Activated CD8-positive, alpha-beta memory T cell treated with anti-CD3 and anti-CD28 coated beads for 4 hours (primary cell): ENCODE data around the gene ZCCHC7.
"Not testable (repeated sequence)": the region's sequence is repeated elsewhere in the genome, so short reads cannot be mapped to it uniquely, and the experiment has no call there.

Experiments
- DNase-seq, 2 donors: peaks; one replicate each; pipeline ENCODE4 v3.0.0-alpha.2; 2020; ENCODE audit warnings: low read depth in 2 of 2

Gene ZCCHC7

DNA sequence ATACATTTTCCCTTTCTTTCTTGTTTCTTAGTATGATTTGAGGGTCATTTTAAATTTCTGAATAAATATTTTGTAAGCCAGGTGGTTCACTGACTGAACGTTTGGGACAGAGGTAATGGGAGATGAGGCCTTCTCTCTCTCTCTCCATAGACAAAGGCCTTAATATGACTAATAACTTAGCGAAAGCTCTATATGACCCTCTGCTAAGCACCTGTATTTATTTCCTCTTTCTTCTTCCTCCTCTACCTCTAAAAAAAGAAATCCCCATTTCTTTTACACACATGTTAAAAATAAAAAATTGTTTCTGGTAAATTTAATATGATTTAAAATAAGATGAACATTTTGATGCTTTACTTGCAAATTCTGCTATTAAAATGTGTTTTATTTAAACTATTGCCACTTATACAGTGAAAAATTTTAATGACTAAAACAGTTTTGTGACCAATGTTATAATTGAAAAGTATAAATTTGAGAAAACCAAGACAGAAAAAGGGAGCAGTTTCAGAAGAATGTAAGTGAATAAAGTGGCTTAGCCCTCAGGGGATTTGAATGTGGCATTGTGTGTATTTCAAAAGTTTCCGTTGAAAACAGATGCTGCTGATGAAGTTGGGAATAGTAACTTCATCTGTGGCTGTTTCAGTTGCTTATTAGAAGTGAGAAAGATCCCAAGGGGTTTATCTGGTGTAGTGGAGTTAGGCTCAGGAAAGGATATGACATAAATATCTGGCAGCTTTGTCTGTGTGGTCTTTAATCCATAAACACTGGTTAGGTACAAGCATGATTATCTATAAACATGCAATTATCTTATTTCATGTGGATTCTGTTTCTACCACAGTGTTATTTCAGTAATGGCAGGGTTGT, 173.5 kb downstream of the ZCCHC7 start:
- no peak for DNase-seq

DNA sequence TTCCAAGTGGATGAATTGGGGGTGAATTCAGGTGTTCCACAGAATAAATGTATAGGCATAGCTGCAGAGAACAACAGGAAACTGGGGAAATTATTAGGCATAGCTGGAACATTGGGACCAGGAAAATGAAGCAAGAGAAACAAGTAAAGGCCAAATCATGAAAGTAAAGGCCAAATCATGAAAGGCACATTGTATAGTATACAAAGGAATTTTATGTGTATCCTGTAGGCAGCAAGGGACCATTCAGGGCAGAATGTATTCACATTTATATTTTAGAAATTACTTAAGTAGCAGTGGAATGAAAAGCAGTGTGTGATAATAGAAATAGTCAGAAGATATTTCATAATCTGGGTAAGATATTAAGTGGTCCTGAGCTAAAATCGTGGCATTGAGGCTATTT, 174.8 kb downstream of the ZCCHC7 start:
- DNase-seq, result no peak

DNA sequence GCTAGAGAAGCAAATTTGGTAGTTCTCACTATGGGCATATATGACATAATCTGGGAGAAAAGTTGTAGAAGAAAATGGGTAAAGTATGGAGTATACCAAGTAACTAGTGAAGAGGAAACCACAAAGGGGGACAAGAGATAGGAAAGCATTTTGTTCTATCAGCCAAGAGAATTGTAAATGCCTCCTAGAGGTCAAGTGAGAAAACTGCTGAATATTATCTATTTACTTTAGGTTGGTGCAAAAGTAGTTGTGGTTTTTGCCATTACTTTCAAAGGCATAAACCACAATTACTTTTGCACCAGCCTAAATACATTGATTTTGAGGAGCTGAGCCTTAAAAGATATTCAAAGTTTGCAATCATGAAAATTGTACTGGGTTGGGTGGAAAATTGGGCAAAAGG, 175.4 kb downstream of the ZCCHC7 start:
- no peak for DNase-seq

DNA sequence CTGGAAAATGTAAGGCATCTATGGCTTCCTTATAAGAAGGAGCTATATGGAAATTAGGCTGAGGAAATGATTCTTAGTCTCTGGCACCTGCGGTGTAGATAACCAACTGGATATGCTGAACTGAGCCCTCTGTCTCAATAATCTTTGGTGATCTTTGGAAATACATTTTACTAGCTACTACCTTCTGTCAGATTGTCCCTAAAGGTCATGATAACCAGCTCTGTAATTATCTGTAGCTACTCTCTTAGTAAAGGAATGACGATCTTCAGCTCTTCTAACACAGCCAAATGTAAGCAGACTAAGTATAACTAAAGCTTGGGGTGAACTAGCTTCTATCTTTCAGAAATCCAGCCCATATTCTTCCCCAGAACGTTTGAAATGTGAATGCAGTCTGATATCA, 177.2 kb downstream of the ZCCHC7 start:
- DNase-seq, result no peak

DNA sequence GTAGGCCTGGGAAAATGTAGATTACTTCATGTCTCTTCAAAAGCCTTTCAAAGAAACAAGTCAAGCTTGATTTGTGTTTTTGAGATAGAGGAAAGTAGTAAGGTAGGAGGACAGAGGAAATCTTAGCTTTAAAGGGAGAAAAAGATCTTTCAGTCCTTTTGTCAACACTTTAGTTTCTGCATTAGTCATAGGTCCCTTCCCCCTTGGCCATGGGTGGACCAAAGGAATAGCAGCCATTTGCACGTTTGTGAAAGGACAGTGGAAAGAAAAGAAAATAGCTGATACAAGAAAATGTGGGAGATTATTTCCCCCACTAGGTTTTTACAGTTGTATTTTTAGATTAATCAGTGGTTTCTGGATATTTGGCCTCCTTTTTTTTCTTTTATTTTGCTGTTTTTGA, 180.2 kb downstream of the ZCCHC7 start:
- no peak for DNase-seq

DNA sequence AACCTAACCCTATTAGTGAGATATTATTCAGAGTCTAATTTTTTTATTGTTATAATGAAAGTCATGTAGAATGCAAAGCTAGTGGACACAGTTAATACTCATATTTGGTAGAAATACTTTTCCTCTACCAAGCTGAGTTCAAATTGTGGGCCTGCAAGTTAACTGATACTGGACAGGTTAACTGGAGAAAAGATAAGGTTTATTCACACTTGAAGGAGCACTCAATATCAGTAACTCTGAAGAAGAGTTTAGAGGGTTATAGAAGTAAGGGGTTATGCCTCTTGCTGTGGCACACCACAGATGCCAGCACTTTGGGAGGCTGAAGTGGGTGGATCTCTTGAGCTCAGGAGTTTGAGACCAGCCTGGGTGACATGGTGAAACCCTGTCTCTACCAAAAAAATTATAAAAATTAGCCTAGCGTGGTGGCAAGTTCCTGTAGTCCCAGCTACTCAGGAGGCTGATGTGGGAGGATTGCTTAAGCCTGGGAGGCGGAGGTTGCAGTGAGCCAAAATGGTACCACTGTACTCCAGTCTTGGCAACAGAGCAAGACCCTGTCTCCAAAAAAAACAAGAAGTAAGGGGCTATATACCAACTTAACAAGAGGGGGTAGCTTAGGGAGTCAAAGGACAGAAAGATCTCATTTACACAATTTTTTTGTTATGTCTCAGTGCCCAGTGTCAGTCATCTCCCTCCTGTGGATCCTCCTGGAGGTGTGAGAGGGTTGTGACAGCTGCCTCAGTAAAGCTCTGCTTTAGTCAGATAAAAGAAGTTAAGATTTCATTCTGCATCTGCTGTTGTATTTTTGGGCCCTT, 180.9 kb downstream of the ZCCHC7 start:
- DNase-seq, result no peak

DNA sequence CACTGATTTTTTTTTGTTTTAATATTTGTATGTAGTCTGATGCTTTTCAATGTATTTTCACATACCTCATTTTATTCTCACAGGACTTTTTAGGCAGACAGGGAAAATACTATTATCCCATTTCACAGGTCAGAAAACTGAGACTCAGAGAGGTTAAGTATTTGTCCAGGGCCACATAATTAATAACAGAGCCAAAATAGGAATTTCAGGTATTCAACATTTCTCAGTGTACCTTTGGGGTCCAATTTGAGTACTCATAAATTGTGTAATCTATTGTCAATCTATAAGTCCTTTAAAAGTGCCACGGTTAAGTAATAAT, 181.4 kb downstream of the ZCCHC7 start:
- no peak for DNase-seq

DNA sequence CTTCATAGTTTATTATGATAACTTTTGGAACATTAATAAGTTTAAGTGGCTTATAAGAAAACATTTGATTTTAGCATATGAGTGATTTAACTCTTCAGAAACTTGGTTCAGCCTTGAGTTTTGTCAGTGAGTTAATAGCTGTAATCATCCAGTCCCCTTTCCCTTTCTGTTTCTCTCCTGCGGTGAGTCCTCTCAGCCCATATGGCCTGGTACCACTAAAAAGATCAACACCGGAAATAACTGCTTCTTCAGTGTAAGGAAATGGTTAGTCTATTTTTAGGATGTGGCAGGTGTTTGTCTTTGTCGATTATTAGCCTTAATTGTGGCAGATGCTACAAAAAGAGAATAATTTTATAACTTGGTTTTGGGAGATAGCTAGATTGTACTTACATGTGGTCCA, 181.9 kb downstream of the ZCCHC7 start:
- DNase-seq, result no peak

DNA sequence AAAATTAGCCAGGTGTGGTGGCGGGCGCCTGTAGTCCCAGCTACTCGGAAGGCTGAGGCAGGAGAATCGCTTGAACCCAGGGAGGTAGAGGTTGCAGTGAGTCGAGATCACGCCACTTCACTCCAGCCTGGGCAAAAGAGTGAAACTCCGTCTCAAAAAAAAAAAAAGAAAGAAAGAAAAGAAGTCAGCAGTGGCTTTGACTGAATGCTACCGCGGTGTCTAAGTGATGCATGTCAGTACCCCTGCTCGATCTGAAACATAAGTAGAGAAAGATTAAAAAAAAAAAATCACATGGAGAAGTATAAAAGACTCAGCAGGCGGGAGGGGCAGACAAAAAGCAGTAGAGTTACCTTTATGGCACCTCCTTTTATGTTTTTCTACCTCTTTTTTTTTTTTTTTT, 182.9 kb downstream of the ZCCHC7 start:
- not testable (repeated sequence) for DNase-seq

DNA sequence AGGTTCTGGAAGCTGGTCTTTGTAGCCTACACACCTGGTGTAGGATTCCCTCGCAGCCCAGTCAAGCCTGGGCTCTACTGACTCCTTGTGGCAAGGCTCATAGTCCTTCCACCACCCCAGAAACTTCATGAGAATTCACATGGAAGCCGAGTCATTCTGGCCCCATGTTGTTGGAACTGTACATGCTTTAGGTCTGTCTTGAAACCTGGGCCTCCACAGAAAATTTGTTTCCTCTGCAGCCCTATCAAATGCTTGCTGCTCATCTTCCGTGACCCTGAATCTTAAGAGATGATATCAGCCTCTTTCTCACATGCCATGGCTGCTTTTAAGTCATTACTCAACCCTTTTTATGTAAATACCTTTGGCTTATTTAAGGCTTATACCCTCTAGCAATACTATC, 188.8 kb downstream of the ZCCHC7 start:
- no peak for DNase-seq

DNA sequence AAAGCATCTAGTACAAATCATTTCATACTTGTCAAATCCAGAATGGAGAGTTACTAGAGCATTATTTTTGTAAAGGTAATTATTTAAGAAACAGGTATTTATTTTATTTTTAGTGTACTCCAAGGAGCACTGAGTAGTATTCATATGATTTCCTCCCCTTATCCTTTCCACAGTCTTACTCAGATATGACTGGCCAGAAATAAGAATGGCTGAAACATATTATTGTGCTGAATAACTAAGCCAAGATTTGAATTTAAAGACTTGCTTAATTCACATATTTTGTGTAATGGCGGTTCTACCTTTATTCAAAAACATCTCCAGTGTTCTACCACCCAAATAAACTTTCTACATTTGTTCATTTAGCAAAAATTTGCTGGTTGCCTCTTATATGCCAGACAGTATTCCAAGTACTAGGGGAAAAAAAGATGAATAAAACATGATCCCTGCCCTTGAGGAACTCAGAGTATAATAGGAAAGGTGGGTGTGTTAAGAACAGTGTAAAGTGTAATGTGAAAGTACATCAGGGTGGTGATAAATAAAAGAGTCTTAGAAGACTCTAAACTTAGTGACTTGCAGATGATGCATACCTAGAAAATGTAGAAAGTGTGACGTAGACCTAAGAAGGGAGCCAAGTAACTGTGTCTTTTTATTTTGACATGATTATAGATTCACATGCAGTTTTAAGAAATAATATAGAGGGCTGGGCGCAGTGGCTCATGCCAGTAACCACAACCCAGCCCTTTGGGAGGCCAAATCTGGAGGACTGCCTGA, 191.7 kb downstream of the ZCCHC7 start:
- no peak for DNase-seq

DNA sequence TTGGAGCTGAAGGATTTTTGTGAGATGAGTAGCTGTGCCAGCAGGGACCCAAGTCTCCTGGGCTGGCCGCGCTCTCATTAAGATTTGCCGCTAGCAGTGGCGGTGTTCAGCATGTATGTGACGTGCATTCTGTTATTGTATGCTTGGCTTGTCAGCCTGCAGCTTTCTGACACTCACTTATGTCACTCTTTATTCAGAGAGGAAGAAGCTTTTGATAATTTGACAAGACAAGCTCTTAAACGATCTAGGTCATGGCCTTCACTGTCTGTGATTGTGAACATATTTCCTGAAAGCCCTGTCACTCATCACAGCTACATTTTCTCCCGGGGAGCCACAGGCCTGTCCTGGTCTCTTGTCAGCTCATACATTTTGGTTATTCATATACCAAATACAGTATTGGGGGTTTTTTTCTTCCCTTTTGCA, 203.9 kb downstream of the ZCCHC7 start:
- DNase-seq, result no peak

DNA sequence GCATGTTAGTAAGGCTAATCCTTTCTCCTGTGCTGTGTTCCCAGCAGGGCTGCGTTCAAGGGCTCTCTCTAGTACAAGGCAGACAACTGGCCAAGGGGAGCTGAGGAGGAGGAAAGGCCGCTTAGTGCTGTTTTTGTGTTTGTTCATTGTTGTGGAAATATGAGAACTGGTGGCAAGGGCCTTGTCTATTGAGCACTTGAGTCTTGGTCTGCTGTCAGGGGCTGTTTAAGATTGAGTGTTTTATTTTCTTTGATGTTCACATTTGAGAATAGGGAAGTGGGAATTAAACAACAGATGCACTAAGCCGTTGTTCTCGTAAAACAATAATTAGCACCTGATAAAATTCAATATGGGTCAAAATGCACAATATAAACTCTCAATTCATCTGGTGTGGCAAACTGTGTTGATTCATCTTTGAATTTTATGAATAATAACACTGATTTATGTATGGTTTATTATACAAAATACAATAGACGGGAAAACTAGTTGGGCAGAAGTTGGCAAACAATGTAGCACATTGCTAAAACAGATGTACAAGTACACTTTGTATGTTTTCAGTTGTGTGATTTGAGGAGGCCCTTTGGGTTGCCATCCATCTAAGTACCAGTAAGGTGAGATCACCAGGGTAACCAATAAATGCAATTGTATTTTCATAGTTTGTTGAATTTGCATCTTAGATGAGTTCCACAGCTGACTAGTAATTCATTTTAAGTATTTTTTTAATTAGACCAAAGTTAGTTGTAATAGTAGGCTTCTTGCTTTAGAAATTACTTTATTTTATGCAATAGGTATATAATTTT, 204.5 kb downstream of the ZCCHC7 start:
- no peak for DNase-seq

DNA sequence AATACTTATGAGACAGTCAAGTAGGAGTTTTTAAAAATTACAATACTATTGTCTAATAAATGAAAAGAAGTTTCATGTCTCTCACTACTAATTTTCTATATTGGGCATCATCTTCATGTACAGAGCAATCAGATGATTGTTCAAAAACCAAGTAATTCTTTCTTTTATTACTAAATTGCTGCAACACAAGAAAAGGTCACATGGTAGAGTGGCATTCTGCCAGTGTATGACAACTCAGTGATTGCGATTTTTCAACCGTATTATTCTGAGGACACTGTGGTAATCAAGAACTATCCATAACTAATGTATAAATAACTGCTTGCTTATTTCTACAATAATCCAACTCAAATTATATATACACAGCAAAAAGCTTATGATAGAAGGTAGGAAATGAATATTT, 205.4 kb downstream of the ZCCHC7 start:
- no peak for DNase-seq

DNA sequence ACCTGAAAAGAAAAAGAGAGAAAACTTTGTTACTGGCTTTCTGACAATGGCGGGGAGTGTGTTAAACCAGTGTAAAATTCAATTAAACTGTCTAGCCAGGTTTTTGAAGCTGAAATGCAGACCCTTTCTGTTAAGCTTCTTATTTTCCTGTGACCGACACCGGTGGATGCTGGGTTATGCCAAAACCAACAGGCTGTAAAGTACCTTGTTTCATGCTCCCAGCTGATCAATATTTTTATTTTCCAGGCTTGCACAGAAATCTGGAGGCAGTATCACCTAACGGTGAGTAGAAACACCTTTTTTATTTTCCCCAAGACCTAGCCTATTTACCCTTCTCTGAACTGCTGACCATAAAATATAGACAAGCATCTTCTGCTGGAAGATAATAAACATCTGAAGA, 207.2 kb downstream of the ZCCHC7 start:
- no peak for DNase-seq

DNA sequence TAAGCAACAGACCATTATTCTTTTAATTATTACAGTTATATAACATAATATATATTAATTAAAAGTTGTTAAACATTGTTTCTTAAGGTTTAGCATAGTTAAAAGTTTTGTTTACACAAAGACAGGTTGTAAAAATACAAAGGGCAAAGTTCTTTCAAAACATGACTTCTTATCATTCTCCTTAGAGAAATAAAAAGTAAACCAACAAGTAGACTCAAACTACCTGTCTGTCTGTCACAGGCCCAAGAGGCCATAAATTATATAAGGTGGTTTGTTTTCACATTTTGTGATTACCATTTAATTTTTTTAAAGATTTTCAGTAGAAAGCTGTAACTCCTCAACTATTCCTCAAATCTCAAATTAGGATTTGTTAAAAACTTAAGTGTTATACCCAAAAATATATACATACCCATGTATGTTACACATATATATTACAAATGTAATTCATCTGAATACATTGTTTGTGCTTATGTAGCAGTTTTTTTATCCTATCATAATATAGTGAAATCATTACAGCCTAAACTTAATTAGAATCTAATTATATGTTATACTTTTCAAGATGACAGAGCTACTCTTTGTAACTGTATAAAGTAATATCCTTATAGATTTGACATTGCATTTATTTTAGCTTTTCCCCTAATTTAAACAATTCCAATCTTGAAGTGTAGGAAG, 208.3 kb downstream of the ZCCHC7 start:
- no peak for DNase-seq

DNA sequence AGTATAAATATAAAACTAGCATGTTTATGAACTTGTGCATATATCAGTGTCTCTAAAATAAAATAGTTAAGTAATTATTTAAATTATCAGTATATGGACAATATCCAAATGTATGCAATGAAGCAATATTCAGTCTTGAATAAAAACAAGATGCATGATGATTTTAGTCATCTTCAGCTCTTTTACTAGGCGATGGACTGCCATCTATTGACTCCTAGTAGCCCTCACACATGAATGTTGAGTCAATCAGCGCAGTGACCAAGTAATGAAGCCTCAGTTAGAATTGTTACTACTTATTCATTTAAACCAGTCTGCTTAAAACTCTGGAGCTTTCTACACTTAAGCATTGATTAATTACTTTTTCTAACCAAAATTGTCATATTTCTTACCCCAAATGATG, 209.2 kb downstream of the ZCCHC7 start:
- DNase-seq, result no peak

DNA sequence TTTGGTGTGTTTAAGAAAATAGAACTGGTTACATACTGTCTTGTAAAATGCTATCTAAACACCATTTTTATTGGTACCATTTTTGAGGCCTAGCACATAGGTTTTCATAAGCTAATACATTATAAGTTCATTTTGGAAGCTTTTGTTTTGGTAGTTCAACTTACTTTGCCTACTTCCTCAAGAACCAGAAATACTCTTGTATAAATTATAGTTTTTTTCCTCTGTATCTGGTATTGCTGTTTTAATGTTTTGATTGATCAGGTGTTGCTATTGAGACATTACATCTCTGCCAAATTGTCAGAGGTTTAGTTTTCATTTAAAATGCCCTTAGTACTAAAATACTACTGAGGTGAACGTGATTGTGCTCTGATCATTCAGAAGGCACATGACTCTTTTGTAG, 211.5 kb downstream of the ZCCHC7 start:
- no peak for DNase-seq

DNA sequence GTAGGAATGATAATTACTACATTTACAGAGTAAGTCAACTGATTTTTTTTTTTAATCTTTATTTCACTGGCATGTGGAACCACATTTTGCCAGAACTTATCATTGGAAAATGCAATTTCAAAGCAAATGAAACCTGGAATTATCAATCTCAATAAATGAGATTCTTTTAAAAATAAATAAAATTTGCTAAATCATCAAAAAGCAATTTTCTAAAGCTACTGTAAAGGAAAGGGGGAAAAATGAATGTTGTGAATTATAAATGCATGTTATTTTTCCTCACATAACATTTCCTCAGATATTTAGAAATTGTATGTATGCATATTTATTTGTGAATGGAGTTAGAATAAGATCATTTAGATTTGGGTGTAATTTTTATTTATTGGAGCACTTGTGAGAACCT, 212.2 kb downstream of the ZCCHC7 start:
- no peak for DNase-seq

DNA sequence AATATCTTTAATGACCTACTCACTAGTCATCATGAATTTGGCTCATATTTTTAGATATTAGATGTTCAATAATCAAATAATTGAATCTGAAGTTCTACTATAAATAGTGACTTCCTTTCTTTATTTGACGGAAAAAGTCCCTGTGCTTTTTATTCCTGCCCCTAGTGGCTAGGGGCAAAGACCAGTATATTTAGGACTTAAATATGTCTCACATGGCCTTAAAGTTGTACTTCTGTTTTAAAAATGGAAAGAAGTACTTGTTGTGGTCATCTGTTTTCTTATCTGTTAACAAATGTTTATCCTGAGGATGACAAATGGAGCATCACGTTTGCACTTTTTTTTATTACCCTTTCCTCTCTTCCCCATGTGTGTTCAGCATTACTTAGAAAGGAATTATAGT, 212.9 kb downstream of the ZCCHC7 start:
- DNase-seq, result no peak

DNA sequence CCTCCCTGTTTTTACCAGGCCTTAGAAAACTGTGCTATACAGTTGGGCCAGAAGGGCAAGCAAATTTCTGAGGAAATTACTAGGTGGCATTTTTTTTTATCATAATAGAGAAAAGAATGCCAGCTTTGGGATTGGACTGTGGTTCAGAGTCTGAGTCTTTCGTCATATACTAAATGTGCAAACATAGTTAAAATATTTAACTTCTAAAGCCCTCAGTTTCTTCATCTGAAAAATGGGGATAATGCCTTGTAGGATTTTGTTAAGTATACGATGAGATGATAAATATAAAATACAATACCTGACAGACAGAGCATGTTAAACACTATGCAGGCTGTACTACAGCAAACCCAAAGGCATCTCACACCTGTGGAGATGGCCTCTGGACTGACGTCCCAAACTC, 214.9 kb downstream of the ZCCHC7 start:
- no peak for DNase-seq
